Stimulated activated CD8-positive, alpha-beta memory T cell treated with anti-CD3 and anti-CD28 coated beads, Interleukin-12 subunit alpha, Interleukin-12 subunit beta, amount 100 ng/mL, for 4 hours (primary cell): Measurements from ENCODE around the gene HOTAIR.

ENCODE experiments used
- DNase-seq: peaks from one replicate; pipeline ENCODE4 v3.0.0-alpha.2; 2020; ENCODE audit warnings: low read depth

The HOTAIR gene

DNA sequence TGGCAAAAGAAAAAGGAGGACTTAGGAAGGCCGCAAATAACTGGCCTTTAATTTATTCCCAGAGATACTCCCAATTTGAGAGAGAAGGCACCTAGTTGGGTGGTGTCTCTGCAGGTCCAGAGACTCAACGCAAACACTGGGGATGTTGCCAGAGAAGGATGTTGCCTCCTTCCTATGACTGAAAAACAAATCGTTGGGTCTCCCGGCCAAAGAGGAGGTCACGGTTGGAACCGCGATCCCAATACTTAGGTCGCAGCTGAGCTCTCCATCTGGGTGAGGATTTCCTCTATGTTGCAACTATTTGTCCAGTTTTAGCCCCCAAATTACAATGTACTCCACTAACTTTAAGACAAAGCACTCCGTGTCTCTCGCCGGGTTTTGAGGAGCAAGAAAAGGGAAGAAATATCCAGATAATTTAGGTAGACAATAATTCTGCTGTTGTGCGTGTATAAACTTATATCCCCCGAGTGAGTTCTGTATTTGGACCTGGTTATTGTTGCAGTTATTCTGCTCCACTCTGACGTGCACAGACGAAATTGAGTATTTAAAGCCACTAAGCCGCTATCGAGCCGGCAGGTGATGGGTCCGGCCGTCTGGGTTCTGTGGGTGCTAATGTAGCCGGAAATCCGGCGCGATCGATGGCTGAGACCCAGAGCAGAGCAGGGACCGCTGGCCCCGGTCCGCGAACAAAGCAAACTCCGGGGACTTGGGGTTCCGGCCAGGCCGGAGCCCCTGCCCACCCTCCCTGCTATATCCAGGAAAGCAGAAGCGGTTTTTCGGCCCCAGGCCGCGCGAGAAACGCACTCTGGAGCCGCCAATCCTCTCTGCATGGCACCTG, 14.3 kb downstream of the HOTAIR start:
- DNase-seq: no peak

DNA sequence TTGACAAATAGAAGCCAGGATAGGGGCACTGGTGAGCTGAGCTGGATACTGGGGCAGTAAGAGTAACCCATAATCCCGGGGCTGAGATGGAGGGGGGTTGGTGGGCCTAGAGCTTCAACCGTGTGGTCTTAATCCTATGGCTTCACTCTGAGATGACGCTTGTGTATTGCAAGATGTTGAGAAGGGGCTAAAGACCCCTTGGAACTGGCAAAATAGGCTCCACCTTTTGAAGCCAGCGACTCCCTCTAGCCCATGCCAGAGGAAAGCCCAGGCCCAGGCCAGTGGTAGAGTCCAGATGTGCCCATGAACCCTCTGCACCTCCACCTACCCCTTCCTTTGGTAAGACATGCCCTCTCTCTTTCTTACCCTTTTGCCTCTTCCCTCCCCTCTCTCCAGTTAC, 15.4 kb downstream of the HOTAIR start:
- no peak for DNase-seq

DNA sequence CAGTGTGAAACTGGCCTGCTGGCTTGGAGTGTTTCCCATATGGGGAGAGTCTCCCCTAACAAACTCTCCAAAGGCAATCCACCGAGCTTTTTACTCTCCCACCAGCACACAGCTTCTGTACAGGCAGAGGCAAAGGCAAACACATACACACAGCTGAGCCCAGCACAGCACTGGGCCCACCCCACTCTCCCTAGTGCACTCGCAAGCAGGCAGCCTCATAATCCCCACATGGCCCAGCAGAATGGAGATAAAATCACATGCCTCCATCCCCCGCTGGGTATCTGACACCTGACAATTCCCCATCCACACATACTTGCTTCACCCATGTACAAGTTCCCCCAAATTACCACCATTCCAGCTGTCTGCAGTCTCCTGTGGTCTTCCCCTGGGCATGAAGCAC, 16.6 kb downstream of the HOTAIR start:
- no peak for DNase-seq

DNA sequence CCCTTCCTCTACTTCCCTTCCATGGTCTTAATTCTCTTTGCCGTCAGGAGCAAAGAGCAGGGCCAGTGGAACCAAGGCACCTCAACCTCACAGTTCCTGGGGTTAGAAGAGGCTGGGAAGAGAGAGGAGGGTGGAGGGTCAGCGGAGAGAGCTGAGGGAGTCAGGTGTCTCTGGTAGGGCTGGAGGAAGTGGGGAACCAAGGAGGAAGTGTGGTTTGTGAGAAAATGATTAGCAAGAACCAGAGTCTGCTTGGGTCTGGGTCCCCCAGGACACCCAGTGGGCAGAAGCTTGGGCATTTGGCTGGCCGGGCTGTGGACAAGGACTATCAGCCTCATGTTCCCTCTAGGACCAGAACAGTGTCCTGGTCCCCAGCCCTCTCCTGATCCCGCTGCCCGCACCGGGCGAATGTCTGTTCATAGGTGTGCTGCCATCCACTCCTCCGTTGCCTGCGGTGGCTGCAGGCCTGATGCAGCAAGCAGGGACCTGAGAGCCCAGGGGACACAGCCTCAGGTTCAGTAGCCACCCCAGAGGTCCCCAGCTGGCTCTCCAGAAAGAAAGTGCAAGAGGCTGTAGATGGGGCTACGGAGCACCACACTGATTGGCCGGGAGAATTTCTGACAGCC, 17.7 kb downstream of the HOTAIR start:
- no peak for DNase-seq

DNA sequence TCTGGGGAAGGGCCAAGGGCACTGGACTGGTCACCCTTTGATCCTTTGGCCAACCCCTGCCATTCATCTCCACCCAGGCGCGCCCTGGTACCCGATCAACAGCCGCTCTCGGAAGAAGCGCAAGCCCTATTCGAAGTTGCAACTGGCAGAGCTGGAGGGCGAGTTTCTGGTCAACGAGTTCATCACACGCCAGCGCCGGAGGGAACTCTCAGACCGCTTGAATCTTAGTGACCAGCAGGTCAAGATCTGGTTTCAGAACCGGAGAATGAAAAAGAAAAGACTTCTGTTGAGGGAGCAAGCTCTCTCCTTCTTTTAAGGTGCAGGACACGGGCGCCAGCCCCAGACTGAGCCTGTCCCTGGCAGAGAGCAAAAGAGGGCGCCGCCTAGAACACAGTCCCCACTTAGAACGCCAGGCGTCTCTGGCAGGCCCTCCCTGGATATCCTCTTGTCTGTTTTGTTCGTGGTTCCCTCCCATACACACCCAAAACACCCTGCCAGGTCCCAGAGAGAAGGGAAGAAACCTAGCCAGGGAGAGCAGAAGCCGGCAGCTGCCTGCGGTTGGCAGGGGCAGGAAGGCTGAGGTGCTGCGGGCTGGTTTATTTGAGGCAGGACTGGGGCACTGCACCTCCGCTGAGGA, 18.4 kb downstream of the HOTAIR start:
- DNase-seq: no peak

DNA sequence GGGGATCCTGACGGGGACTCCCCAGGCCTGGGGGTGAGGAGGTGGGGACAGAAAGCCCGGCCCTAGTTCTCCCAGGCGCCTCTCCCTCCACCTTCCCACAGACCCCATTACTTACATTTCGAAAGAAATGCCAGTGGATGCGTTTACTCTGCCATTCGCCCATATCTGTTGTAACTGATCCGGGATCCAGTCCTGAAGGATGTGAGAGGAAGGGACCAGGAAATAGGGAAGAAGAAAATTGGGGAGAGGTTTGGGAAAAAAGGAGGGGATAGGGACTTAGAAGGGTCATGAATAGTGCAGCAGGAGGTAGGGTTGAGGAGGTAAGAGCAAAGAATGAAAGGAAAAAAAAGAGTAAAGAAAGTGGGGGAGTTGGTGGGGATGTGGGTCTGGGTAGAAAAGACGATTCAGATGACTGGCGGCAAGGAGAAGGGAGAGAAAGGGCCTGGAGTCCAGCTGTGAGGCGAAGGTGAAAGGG, 18.9 kb downstream of the HOTAIR start:
- DNase-seq: no peak

DNA sequence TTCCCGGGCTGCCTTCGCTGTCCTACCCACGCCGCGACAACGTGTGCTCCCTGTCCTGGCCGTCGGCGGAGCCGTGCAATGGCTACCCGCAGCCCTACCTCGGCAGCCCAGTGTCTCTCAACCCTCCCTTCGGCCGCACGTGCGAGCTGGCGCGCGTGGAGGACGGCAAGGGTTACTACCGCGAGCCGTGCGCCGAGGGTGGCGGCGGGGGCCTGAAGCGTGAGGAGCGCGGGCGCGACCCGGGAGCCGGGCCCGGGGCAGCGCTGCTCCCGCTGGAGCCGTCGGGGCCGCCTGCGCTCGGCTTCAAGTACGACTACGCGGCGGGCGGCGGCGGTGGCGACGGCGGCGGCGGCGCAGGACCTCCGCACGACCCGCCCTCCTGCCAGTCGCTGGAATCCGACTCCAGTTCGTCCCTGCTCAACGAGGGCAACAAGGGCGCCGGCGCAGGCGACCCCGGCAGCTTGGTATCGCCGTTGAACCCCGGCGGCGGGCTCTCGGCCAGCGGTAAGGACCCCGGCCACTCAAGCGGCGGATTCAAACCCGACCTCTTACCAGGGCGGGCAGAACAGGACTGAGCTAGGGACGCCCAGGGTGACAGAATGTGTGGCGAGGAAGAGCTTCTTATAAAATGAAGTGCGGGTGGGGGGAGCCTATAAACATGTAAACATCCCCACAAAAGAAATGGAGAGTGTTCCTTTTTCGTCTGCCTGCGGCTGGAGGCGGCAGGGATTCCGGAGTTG, 19.5 kb downstream of the HOTAIR start:
- no peak for DNase-seq

DNA sequence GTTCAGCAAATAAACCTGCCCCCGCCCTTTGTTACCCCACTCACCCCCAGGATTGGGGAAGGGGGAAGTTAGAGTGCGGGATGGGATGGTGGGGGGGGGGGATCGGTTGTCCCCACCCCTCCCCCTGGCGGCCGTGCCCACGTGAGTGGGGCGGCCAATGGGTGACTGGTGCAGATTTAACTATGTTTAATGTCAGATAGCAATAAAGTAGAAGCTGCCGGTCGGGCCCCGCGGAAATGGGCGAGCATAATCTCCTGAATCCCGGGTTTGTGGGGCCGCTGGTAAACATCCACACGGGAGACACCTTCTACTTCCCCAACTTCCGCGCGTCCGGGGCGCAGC, 20.1 kb downstream of the HOTAIR start, which contains the start of gene HOXC12:
Gene HOXC12 (plus strand): TSS at position 210 of the 342 bp plus-strand sequence. CDS start 27 bp downstream, at position 237.
- no peak for DNase-seq

DNA sequence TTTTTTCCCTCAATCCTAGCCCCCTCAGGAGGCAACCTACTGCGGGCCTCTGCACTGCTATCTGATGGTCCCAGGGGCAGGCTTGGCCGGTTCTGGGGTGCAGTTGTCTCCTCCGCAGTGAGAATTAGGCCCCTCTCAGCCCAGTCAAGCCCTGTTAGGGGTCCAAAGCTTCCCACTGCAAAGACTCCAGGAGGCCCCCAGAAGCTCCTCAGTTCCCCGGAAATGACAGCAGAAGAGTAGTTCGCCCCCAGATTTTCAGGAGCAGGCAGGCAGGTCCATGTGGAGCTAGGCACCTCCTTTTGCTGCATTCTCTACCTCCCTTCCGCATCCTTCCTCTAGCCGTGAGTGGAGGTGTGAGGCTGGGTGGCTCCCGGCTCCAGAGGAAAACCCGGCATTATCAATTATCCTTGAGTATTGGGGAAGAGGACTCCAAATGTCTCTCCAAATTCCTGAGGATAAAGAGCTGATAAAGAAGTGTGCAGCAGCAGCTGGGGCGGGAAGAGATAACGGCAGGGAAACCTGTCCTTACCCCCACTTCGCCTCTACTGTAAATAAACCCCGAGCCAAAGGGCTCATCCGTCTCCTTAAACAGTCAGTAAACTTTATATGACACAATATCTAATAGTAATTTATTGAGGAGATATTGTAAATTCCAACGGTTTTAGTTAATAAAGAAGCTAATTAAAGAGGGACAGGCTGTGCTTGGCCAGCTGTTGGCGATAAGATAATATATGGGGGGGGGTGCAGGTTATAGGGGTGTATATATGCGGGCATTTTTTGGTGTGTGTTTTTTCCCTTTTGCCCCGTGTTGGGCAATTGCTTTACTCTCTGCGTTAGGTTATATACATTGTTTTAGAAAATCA, 20.7 kb downstream of the HOTAIR start:
- DNase-seq: no peak

DNA sequence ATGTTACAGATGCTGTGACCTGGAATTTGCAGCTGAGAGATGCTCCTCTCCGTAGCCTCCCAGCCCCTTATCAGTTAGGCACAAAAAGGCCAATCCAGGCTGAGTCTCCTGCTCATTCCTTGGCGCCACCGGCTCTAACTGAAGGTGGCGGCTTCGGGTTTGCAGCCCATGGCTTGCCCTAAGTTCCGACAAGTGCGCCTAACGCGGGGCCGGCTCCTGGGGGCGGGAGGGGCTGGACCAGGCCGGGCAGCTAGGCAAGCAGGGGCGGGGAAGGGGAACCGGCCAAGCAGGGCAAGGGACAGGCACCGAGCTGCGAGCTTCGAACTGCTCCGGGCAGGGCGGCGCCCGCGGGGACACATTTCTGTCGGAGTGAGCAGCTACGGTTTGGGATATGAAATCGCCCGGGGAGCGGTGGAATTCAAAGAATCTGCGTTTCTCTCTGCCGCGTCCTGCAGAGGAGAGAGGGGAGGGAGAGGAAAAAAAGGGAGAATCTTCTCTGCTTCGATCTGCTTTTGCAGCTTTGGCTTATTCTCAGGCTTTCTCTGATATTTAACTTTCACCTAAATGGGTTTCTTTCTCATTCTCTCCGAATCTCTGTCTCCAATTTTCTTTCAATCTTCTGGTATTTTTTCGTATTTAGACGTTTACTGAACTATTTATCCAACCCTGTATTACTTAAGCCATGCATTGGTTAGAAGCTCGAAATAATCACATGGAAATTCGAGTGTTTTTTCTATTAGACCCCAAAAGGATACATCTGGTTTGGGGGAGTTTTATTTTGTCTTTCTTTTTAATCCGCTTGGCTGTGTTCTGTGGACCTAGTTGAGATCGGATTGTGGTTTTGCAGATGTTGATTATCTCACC, 21.7 kb downstream of the HOTAIR start:
- DNase-seq: no peak

DNA sequence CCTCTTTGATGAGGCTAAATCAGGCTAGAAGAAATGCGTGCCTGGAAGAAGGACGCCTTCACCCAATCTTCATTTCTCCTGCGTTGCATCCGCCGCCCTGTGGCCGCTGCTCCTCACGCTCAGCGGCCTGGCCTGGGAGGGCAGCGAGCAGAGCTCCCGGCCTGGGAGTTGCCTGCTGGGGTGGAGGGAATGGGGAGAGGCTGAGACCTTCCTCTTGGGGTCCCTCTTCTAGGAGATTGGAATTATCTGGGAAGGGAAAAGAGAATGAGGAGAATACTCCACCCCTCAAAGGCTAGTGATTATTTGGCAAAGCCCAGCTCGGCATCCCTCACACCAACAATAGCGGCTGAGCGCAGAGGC, 22.4 kb downstream of the HOTAIR start:
- no peak for DNase-seq

DNA sequence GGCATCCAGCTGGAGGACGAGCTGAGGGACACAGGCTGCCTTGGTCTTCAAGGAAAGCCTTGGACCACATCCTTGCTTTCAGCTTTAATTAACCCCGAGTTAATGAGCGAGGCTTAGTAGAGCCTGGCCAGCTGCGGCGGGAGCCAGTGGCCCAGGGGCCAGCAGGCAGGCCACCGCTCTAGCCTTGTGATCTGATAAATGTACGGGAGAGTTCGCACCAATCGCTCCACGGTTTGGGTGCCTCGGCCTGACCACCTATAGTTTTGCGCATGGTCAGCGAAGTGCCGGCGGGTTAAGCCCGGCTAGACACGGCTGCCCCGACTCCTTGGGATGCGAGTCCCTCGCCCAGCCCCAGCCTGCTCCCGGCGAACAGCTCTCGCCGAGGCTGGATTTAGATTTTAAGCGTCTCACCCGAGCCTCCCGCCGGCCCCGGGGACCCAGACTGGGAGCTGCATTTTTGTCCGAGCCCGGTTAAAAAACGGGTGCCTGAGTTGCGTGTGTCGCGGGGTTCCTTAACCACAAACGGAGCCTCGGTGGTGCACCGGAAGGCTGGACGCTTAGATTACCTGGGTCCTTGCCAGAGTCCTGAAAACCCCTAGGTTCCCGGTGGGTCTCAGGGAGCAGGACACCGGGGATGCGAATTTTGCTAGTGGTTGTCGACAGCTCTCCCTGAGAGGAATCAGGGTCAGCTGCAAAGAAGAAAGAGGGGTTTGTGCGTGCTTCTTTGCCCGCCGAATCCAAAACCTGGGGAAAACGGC, 23.0 kb downstream of the HOTAIR start:
- no peak for DNase-seq

DNA sequence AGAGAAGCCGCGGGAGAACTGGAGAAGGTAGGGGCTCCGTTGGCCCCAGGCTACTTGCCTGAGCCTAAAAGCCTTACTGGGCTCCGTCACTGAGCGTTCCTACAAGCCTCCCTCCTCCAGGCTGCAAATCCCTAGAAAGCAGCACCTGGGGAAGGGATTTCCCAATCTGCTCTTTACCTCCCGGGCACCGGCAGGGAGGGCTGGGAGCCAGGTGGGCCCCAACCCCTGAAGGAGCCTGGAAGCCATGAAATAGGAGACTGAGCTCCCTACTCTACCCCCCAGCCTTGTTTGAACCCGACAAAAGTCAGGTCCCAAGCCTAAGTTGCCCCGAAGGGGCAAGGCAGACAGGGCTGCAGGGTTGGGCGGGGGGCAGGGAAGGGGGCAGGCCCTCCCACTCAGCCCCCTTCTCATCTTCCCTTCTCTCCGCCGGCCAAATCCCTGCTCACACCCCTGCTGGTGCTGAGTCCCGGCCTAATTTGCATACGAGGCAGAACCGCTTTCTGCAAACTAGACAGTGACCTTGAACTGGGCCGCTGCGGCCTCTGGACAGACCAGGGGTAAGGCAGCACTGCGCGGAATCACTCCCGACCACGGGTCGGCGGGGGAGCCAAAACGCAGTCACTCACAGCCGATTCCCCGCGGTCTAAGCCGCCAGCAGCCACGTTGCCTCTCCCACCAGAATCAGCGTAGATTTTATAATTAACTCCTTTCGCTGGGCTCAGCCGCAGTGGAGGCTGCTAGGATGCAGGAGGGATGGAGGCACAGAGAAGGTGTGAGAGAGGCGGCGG, 23.8 kb downstream of the HOTAIR start:
- DNase-seq: no peak

DNA sequence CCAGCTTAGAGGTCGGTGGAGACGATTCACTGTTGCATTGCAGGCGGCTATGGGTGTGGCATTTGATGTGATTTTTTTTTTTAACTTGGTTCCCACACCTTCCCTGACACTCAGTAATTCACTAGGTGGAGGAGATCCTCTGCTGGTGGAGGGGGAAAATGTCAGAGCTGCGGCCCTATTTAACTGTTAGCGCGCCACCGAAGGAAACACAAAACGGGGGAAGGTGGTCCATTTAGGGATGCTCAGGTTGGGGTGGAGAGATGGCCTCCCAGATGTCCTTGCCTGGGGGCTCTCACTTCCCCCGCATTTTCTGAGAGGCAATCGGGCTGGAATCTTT, 24.3 kb downstream of the HOTAIR start:
- DNase-seq: no peak

DNA sequence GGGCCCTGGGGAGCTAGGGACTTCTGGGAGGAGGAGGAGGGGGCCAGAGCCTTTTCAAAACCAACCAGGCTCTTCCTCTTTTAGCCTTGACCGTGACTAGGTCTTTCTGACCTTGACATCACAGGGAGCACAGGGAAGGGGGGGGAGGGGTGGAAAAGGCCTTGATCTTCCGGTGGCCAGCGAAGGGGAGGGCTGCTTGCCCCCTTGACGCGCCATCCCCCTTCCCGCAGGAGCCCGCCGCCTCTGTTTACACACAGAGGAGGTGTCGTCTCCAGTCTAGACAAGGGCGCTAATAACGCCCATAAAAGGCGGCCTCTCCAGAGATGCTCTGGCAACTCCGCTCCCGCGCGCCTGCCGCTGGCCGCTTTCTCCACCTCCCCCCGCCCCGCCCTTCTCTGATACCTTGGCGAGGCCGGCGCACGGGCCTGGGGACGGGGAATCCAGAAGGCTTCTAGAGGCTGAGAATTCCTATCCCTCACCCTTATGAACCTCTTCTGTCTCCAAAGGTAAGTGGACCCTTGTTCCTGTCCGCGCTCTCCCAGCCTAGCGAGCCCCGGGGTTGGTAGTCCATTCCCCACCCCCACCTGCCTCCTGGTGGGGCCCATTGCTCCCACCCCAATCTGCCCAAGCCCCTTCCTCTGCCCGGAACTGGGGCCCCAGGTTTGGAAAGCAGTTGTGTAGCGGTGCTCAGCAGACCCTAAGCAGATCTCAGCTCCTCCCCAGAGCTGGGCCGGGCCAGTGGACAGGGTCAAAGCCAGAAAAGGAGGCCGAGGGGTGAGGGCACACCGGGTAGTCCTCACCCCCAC, 24.9 kb downstream of the HOTAIR start:
- DNase-seq: no peak

DNA sequence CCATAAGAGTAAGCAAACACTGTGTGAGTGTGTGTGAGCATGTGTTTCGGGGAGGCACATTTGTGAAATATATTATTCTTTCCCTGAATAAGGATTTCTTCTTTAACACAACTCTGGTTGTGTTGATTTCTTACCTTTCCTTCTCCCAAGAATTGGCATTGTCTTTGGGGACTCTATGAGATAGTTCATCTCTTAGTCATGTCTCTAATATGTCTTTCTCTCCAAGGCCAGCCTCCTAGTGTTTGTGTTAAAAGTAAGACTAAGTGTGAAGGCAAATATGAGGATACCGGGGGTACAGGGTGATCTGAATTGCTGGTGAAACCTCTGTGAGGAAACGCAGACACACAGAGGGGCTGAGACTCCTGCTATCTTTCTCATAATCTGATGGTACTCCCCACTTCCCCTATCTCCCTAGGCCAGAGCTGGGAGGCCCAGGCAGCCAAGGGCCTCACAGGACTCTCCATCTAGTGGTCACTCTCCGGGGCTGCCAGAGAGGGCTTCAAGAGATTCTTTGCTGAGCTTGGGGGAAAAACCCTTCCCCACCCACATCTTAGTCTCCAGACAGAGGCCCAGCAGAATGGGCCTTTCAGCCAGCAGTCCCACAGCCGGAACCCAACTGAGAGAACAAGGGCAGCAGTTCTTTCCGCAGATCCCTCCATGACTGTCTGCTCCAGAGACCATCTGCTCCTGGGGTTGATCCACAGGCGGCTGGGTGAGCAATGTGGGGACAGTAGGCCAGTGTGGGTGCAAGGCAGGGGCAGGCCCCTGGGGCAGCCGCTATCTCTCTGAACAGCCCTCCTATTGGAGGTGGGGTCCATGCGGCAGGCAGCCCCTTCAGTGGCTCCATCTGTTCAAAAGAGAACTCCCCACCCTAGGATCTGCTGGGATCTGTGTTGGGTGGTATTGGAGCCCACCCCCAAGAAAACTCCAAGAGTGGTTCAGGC, 25.8 kb downstream of the HOTAIR start:
- no peak for DNase-seq

DNA sequence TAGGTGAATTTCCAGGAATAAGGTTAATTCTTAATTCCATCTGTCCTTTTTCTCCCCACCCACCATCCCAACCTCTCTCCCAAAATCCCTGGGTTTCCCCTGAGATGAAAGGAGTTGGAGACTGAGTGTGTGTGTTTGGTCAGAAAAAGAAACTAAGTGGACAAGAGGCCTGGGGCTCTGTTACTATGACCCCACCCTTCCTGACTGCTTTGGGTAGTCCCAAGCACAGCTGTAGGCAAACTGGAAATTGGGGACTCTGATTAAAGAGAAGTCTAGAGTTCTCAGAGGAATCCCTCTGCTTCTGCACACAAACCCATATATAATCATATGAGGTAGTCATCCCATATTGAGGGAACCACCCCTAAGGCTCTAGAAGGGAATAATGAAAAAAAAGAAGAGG, 27.0 kb downstream of the HOTAIR start:
- no peak for DNase-seq
